ENCODE data around the gene ZBTB7C. TPM values are rescaled to one million over a fixed set of nuclear protein-coding genes. Genes with fewer than 3 reads are reported as not detected.

ZBTB7C gene
- polyA plus RNA-seq, 2 of the 4 experiments (the other 2 are of a cell fraction) = 0.10 to 0.12 TPM

- Histone ChIP-seq H3K27ac (no peak overlapping the region), H3K4me2 (no peak overlapping the region), H3K4me1 (peaks cover 10% of the 10 kb centered on the region), H3K9me3 (no peaks in the 10 kb centered on the region), H3K4me3 (no peak overlapping the region)
- TF ChIP-seq MYC (IDR thresholded peaks at IDR 0.05; ENCODE audit: borderline replicate concordance, low read length) (no peak), CHD2 (IDR thresholded peaks at IDR 0.05; ENCODE audit: low read length, partially characterized antibody) (no peak), EHF (CRISPR knock-in tag; IDR thresholded peaks at IDR 0.05) (no peak), FOSB (CRISPR knock-in tag; IDR thresholded peaks at IDR 0.05) (no peak), EP300 (IDR thresholded peaks at IDR 0.05) (no peak), FOXS1 (CRISPR knock-in tag; IDR thresholded peaks at IDR 0.05) (no peak), CBX8 (IDR thresholded peaks at IDR 0.05) (no peak), CBX2 (IDR thresholded peaks at IDR 0.05; ENCODE audit: borderline replicate concordance, low read depth) (no peak), ZNF302 (CRISPR knock-in tag; IDR thresholded peaks at IDR 0.05) (no peak), RCOR1 (IDR thresholded peaks at IDR 0.05; ENCODE audit: low read depth, low read length) (no peak), NFE2L2 (conservative IDR thresholded peaks at IDR 0.05; ENCODE audit: low read length) (no peak), PHF8 (IDR thresholded peaks at IDR 0.05; ENCODE audit: borderline replicate concordance, low read depth) (no peak), KDM5A (IDR thresholded peaks at IDR 0.05) (no peak), PBX3 (IDR thresholded peaks at IDR 0.05) (no peak), GATA3 (IDR thresholded peaks at IDR 0.05; ENCODE audit: borderline replicate concordance) (no peak)
- 31% methylated on average over 1 of the region's 1 CpG for WGBS (ENCODE audit: missing lambda C conversion rate)
- ATAC-seq (no peak), DNase-seq (ENCODE audit: low read depth in 1 of 2, low spot score in 1 of 2) (no peak), FAIRE-seq (no peak)
- CTCF ChIA-PET = interaction anchor here (0.8 kb wide), 1 partner anchor 164 kb away, joined by 3 read pairs; no protein-coding TSS in a partner anchor
- POLR2A ChIA-PET = no interaction called here
These were observed 15.4 kb downstream of the ZBTB7C start for GRCh38 chr18:48393776-48394175.

- no peaks in the 10 kb centered on the region for H3K9me3 ChIP-seq
- no peak overlapping the region for H3K27ac ChIP-seq
- ATAC-seq = no peak
These were observed 16.0 kb downstream of the ZBTB7C start for GRCh38 chr18:48393170-48393569.

GRCh38 chr18:48392268-48392667, 16.9 kb downstream of the ZBTB7C start:
- CTCF ChIA-PET = interaction anchor here (1.3 kb wide), 1 partner anchor 84 kb away, joined by 3 read pairs; no protein-coding TSS in a partner anchor
- POLR2A ChIA-PET = interaction anchor here (0.6 kb wide), 1 partner anchor 231 kb away, joined by 5 read pairs; no protein-coding TSS in a partner anchor
- no peaks in the 10 kb centered on the region for H3K9me3 ChIP-seq
- FAIRE-seq = no peak
- H3K4me1 ChIP-seq = peaks cover 19% of the 10 kb centered on the region
- TF ChIP-seq HOXA7 (CRISPR knock-in tag; IDR thresholded peaks at IDR 0.05) (no peak), CHD2 (IDR thresholded peaks at IDR 0.05; ENCODE audit: low read length, partially characterized antibody) (no peak), NPAS2 (CRISPR knock-in tag; IDR thresholded peaks at IDR 0.05; ENCODE audit: borderline replicate concordance) (no peak), USF2 (IDR thresholded peaks at IDR 0.05) (no peak), MAFK (IDR thresholded peaks at IDR 0.05; ENCODE audit: partially characterized antibody) (no peak), GATA3 (IDR thresholded peaks at IDR 0.05; ENCODE audit: borderline replicate concordance) (no peak), RAD21 (conservative IDR thresholded peaks at IDR 0.05 in 1 of 2, IDR thresholded peaks at IDR 0.05 in 1 of 2) (no peak), HMGXB4 (CRISPR knock-in tag; IDR thresholded peaks at IDR 0.05; ENCODE audit: borderline replicate concordance) (no peak), CTCF (IDR thresholded peaks at IDR 0.05) (no peak), ELK1 (IDR thresholded peaks at IDR 0.05; ENCODE audit: low read depth, low read length) (no peak), KDM1A (IDR thresholded peaks at IDR 0.05; ENCODE audit: low read depth) (no peak), BHLHE40 (IDR thresholded peaks at IDR 0.05; ENCODE audit: low read depth, low read length) (no peak), POLR2A (IDR thresholded peaks at IDR 0.05; ENCODE audit: low read length) (no peak), EP300 (IDR thresholded peaks at IDR 0.05) (no peak), NFE2L2 (conservative IDR thresholded peaks at IDR 0.05; ENCODE audit: low read length) (no peak)
- no peak overlapping the region for H3K27ac ChIP-seq
- H3K4me2 ChIP-seq = no peak overlapping the region
- no peak overlapping the region for H3K4me3 ChIP-seq
- 75% methylated on average over 1 of the region's 1 CpG for WGBS (ENCODE audit: missing lambda C conversion rate)
- no peak for ATAC-seq
- no peak for DNase-seq (ENCODE audit: low read depth in 1 of 2, low spot score in 1 of 2)

More at GRCh38 chr18:48393170-48393569, 16.0 kb downstream of the ZBTB7C start:
- DNase-seq (ENCODE audit: low read depth in 1 of 2, low spot score in 1 of 2) (no peak), FAIRE-seq (no peak)
- ChIA-PET POLR2A (no interaction called here), CTCF (interaction anchor here (0.8 to 1.3 kb wide), 2 partner anchors 16 to 83 kb away, joined by 3 read pairs; no protein-coding TSS in a partner anchor)
- Histone ChIP-seq H3K4me2 (no peak overlapping the region), H3K4me3 (no peak overlapping the region), H3K4me1 (peaks cover 16% of the 10 kb centered on the region)
- TF ChIP-seq NFE2L2 (conservative IDR thresholded peaks at IDR 0.05; ENCODE audit: low read length) (no peak), TP53 (CRISPR knock-in tag; IDR thresholded peaks at IDR 0.05) (no peak)
- 83% methylated on average over 5 of the region's 5 CpGs for WGBS (ENCODE audit: missing lambda C conversion rate)

All from A549 (cell line).